ENCODE measurements around the gene ASB15.

Gene ASB15

DNA sequence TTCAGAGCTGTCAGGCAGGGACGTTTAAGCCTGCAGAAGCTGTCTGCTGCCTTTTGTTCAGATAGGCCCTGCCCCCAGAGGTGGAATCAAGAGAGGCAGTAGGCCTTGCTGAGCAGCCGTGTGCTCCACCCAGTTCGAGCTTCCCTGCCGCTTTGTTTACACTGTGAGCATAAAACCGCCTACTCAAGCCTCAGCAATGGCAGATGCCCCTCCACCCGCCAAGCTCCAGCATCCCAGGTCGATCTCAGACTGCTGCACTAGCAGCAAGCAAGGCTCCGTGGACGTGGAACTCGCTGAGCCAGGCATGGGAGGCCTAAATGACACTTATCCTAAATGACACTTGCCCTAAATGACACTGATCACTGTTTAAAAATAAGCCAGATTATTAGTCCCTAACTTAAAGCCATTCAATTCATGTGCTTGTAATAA lies 6.8 kb upstream of the ASB15 start:
- in situ Hi-C loops (cut with HindIII; ENCODE audit: low sequenced_read_pairs) = no loop called here

DNA sequence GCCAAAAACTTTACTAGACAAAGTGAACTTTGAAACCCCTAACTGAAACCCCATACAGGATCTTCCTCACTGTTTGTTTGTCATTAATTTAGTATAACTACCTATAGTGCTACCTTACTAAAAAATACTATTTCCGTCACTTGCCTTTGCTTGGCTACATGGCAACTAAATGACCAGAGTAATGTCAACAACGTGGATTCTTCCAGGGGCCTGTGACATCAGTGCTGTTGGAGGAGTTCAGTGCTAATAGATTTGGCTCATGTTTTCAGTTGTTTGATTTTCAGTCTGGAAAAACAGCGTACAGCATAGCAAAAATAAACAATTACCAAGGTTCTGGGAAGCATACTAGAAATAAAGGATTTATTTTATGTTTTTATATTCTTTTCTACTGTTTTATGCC lies 3.0 kb upstream of the ASB15 start:
- in situ Hi-C loops (cut with HindIII; ENCODE audit: low sequenced_read_pairs) = no loop called here

DNA sequence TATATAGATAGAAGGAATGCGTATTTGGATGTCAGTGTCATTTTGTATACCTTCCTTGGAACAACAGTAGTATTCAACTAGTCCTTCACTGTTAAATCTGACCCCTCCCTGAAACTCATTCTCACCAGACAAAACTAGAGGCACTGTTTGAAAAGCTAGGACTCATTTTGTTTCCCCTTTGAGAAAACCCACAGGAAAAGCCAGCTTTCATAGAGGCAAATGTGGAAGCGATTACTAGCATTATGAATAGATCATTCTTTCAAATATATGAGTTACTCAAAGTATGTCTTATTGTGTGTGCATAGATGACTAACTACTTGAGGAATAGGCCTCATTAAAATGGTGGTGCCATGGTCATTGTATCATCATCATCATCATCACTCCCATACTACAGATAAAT lies 1.9 kb upstream of the ASB15 start:
- in situ Hi-C loops (cut with HindIII; ENCODE audit: low sequenced_read_pairs) = no loop called here

DNA sequence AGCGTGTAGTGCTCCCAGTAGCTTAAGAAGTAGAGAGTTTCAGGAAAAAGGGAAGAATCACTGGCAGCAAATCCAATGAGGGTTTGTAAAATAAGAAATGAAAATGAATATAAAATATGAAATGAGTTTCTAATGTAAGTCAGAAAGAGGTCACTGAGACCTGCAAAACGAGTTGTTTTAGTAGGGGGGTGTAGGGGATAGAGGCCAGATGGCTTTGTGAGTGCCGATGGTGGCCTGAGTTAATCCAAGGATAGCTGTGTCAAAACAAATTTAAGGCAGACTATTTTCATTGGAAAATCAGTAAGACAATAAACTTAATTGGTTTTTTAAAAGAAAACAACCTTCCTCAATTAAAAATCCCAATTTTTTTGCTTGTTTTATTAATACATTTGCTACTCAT lies 745 bp upstream of the ASB15 start:
- in situ Hi-C loops (cut with HindIII; ENCODE audit: low sequenced_read_pairs) = no loop called here

DNA sequence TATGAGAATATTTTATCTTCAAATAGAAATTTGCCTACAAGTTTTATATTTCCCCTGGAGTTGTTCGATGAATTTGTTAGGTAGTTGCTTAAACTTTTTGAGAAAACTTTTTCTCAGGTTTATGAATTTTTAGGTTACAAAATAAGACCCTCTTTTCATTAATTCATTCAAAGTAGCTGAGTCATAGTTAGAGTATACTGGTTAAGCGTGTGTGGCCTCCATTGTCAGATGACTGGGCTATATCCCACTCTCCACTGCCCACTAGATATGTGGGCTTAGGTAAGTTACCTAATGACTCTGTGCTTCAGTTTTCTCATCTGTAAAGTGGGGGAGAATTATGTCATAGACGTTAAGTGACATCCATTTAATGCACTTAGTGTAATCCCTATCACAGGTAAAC lies 1.0 kb downstream of the ASB15 start:
- in situ Hi-C loops (cut with HindIII; ENCODE audit: low sequenced_read_pairs) = no loop called here

DNA sequence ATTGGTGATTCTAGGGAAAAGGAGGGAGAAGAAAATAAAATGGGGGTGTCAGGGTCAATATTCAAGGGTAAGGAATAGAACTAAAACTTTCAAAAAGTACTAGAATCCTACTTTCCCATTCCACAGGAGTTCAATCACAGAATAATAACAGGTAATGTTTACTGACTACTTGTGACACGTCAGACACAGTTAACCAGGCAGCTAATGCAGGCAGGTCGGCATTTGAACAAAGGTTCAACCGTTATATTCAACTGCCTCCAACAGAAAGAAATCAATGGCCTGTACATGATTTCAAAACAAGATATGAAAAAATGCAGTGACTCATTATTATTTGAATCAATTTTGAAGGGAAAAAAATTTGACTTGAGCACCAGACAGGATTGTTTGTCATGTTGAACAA lies 3.1 kb downstream of the ASB15 start:
- in situ Hi-C loops (cut with HindIII; ENCODE audit: low sequenced_read_pairs) = no loop called here

DNA sequence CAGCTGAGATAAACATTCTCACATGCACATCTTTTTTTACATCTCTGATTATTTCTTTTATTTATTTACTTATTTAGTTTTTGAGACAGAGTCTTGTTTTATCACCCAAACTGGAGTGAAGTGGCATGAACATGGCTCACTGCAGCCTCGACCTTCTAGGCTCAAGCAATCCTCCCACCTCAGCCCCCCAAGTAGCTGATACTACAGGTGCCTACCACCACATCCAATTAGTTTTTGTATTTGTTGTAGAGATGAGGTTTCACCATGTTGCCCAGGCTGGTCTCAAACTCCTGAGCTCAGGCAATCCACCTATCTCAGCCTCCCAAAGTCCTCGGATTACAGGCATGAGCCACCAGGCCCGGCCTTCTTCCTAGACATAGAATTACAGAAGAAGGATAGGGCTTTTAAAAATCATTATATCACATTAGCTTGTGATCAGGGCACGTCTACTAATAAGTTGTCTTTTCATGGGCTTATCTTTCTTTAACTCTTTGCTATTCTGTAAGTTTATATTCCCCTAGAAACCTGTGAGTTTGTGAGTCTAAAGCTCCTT lies 5.9 kb downstream of the ASB15 start:
- in situ Hi-C loops (cut with HindIII; ENCODE audit: low sequenced_read_pairs) = no loop called here

DNA sequence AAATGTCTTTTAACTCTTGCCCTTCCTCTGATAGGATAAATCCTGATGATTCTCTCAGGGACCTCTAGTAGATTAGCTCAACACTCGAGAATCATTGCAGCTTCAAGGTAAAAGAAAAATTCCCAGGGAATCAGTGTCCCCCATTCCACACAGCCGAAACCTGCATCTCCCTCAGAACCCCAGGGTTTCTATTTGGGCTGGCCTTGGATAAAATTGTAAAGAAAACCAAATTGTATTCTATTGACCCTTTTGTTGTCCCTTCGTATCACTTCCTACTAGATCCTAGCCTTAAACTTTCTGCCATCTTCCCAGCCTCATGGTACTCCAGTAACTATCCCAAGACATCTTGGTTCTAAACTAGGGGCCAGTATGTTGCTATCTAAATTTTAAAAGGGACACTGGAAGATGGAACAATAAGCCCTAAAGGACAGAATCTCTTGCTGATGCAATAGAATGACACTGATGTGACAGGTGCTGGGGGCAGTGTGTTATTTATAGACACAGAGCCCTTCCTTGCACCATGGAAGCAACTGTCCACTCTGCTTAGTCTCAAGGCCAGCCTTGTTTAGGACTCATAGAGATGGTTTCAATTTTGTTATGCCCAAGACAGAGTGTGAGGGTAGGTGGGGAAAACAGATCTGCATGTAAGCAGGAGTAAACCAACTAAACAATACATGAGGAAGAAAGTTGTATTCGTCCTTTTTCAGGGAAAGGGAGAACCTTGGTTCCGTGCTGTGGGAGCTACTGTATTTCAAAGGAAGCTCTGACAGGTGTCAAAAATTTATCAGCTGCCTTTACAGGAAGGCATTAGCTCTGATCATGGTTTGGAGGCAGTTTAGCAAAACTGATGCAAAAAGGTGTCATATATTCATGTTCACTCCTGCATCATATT lies 7.6 kb downstream of the ASB15 start:
- in situ Hi-C loops (cut with HindIII; ENCODE audit: low sequenced_read_pairs) = no loop called here

DNA sequence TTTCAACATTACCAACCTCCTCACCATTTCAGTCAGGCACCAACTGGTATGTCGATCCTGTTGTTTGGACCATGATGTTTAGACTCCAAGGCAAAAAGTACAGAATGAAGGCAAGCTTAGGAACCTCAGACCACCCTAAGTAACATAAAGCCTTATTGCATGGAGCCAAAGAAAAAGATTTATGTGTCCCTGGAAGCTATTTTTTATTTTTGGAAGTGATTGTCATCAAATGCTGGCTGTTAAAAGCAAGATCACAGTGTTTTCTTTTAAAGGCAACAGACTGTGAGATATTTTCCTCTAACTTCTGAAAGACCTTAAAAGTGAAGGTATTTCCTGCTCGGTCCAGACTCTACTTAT lies 8.2 kb downstream of the ASB15 start:
- in situ Hi-C loops (cut with HindIII; ENCODE audit: low sequenced_read_pairs) = no loop called here

DNA sequence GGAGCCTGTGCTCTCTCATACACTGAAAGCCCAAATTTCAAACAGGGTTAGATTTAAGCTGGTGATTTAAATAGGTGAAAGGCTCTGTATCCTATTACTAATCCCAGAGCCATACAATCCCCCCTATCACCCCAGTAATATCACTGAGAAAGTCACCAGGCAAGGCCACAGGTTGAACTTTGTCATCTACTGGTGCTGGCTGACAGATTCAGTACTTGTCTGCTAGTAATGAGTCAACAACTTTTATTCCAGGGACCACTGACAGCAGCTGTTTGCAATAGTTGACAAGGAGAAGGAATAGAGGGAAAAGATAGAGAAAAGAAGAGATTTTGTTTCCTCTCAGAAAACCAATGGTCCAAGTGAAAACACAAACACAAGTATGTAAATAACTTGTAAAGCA lies 10.4 kb downstream of the ASB15 start:
- in situ Hi-C loops (cut with HindIII; ENCODE audit: low sequenced_read_pairs) = no loop called here

DNA sequence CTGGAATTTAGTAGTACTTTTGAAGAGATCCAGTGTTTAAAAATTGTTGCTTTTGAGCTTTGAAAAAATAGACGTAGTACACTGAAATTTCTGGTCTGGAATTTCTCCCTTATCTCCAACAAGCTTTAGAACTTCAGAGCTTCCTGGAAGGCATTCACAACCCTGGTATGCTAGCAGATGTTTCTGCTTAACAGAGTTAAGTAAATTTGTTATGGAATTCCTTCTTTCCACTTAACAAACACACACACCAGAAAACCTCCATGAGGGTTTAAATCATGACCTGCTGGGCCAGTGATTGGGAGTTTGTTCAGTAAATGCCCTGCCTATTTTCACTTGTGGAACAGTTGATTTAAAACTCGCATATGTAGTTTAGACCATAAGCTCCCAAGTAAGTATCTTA lies 13.7 kb downstream of the ASB15 start:
- in situ Hi-C loops (cut with HindIII; ENCODE audit: low sequenced_read_pairs) = no loop called here

DNA sequence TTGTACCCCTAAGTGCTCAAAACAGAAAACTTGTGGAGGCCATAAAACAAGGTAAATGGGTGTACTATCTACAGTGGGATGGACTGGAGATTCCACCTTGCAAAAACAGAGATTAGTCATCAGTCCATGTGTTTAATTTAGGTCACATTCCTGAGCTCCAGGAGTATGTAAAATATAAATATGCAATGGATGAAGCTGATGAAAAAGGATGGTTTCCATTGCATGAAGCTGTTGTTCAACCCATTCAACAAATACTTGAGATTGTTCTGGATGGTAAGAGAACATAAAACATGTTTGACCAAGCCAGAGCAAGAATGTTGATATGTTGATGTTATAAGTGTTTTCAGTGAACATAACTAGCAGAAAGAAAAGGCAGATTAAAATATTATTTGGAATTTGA lies 14.6 kb downstream of the ASB15 start:
- in situ Hi-C loops (cut with HindIII; ENCODE audit: low sequenced_read_pairs) = no loop called here

DNA sequence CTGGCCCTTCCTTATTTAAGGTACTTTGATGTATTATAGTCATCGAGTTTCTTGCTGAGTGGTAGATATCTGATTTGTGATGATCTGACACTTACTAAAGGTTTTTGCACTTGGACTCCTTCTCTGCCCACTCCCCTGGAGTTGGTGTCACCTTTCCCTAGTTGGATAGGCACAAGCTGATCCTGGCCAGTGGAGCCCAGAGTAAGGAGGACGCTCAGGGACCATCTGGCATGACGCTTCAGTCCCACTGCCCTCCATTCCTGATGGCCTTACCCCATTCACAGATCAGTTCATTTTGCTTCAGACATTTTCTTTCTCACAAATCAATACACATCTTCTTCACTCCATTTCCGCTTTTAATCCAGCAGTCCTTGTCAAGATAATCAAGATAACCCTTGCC lies 20.1 kb downstream of the ASB15 start:
- in situ Hi-C loops (cut with HindIII; ENCODE audit: low sequenced_read_pairs) = no loop called here

DNA sequence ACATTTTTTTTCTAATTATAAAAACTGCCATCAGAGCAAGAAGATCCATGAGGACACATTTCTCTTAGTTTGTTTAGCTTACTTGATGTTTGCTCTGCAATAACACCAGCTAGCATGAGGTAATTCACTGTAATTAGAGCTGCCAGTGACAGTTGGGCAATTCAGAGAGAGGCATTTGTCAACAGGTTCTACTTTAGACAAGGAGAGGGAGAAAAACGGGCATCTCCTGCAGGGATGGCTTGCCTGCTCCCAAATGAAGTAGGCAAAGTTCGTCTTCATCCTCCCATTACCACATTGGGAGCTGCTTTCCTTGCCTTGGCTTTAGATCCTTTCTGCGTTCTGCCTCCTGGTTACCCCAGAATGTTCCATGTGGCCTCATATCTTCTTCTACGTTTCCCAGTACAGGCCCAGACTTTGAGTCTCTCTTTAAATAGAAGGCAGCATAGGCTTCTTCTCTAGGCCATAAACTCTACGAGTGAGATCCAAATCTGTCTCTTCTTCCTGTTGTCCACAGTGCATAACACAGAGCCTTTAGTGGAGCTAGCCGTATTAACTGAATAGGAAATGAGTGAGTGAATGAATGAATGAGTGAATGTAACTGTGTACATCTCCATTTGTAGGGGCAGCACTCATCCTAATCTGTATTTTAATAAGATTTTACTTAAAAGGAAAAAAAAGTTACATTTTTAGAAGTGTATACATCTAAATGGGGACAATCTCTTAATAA lies 21.2 kb downstream of the ASB15 start:
- in situ Hi-C loops (cut with HindIII; ENCODE audit: low sequenced_read_pairs) = no loop called here

DNA sequence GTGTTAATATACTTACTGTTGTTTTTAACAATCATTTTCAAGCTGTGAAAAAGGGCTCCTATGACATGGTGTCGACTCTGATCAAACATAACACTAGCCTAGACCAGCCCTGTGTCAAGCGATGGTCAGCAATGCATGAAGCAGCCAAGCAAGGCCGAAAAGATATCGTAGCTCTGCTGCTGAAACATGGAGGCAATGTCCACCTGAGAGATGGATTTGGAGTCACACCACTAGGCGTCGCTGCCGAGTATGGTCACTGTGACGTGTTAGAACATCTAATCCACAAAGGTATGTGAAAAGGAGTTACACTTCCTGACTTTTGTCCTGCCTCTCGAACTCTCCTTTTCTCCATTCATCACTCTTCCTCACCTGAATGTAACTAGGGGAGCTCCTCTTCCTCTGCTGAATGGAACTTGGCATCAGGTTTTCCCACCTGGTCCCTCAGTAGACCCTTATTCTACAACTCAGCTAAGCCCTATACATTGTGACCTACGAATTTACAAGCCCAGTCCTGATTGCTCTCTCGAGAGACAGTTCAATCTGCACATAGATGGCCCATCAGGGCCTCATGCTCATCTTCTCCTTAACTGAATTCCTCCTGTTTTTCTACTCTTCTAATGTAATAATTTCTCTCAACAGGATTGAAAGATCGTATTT lies 23.0 kb downstream of the ASB15 start:
- in situ Hi-C loops (cut with HindIII; ENCODE audit: low sequenced_read_pairs) = no loop called here

DNA sequence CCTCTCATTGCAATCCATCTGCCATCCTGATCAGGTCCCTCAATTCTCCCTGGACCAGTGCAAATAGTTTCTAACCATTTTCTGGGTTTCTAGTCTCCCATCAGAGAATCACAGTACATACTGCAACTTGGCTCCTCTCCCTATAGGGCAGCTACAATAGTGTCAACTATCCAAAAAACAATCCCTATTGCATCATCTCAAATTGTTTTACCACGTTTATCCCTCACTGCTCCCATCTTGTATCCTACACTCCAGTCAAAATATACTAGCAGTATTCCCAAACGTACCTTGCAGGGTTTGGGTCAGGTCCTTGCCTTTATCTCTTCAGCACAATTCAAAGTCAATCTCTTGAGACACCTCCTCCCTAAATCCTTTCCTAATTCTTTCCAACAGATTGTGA lies 23.6 kb downstream of the ASB15 start:
- in situ Hi-C loops (cut with HindIII; ENCODE audit: low sequenced_read_pairs) = no loop called here

DNA sequence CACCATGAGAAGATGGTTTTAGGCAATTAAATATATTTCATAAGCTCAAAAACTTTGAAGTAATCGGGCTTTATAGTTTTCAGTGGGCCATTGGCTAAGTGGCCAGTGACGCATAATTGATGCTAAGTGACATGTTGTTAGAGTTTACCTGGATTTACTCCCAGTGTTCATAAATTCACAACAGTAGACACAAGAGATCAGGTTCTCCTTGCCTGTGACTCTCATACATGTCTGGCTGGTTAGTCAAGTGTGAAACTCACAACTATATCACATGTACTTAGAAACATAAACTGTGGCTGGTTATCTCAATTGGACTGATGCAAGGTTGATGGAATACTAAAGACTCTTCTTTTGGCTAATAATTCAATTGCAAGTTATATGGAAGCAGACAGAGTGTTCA lies 26.2 kb downstream of the ASB15 start:
- in situ Hi-C loops (cut with HindIII; ENCODE audit: low sequenced_read_pairs) = no loop called here

DNA sequence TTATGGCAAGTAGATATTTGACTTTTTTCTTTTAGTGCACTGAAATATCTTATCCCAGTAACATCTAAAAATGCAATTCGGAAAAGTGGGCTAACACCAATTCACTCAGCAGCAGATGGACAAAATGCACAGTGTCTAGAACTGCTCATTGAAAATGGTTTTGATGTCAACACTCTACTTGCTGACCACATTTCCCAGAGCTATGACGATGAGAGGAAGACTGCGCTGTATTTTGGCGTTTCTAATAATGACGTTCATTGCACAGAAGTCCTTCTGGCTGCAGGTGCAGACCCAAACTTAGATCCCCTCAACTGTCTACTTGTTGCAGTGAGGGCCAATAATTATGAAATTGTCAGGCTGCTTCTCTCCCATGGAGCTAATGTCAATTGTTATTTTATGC lies 27.2 kb downstream of the ASB15 start:
- in situ Hi-C loops (cut with HindIII; ENCODE audit: low sequenced_read_pairs) = no loop called here

DNA sequence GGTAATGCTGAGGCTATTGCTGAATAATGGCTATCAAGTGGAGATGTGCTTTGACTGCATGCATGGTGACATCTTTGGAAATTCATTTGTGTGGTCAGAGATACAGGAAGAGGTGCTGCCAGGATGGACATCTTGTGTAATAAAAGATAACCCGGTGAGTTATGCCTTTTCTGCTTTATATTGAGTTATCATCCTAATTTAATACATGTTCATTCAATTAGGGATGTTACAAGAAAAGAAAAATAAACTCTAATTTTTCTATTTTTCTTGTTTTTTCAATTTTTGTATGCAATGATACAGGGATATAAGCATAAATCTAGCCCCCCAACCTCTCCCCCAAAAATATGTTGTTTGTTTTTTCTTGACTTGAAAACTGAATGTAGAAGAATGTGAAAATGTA lies 27.7 kb downstream of the ASB15 start:
- in situ Hi-C loops (cut with HindIII; ENCODE audit: low sequenced_read_pairs) = no loop called here

DNA sequence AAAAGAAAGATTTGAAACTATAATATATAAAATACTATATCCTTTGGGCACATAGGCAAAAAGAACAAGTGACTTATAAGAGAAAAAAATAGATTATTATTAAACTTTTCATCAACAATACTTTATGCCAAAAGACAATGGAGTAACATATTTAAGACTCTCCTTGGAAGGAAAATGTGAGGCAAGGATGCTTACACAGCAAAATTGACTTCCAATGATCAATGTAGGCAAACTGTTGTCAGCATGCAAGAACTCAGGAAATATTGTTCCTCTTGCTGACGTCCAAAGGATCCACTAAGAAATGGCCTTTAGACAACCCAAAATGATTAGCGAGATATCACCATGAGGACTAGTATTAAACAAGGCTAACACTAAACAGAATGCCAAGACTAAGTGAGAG lies 31.2 kb downstream of the ASB15 start:
- in situ Hi-C loops (cut with HindIII; ENCODE audit: low sequenced_read_pairs) = no loop called here

DNA sequence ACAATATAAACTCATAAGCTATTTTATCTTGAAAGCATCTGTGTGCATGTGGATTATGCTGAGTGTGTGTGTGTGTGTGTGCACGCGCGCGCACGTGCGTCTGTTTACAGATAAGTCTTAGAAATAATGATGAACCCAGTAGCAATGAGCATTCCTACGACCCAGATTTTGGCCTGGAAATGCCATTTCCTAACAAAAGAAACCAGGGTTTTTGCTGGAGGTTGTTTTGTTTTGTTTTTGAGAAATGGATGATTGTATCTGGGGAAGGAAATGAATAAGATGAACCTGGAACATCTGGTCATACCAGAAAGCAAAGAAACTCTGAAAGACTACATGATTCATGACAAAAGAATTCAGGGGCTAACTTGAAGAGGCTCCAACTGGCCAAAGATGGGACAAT lies 31.9 kb downstream of the ASB15 start:
- in situ Hi-C loops (cut with HindIII; ENCODE audit: low sequenced_read_pairs) = no loop called here

Data from DLD1 (cell line).